Spleen (tissue), 11 donors: ENCODE data around the gene GSE1. TPM values are rescaled to one million over a fixed set of nuclear protein-coding genes. Genes with fewer than 3 reads are reported as not detected.

ENCODE experiments used
- DNase-seq: peaks from one replicate; pipeline ENCODE4 v3.0.0-alpha.2; 2020
- H3K27ac ChIP-seq, 8 donors: fragments of 200-600 bp; sonication (generic) in 7 of 8; 1 replicate in 4 of 8; 2 replicates in 4 of 8; pipeline versions ENCODE4 v1.5.0 to v1.8.0; 2016 to 2021; ENCODE audit warnings: inconsistent platforms in 4 of 8, mild to moderate bottlenecking in 4 of 8, moderate library complexity in 1 of 8
- H3K27me3 ChIP-seq, 7 donors: fragments of 200-600 bp; sonication (generic) in 6 of 7; replicated peaks in 1 of 7; 1 replicate in 4 of 7; 2 replicates in 3 of 7; pipeline versions ENCODE4 v1.5.0 to v1.8.0; 2016 to 2021; ENCODE audit warnings: inconsistent platforms in 3 of 7, mild to moderate bottlenecking in 1 of 7
- H3K36me3 ChIP-seq, 6 donors: fragments of 200-600 bp; sonication (generic) in 5 of 6; 1 replicate in 4 of 6; 2 replicates in 2 of 6; pipeline versions ENCODE4 v1.5.0 to v1.8.0; 2016 to 2021; ENCODE audit warnings: inconsistent platforms in 2 of 6
- H3K4me1 ChIP-seq, 6 donors: fragments of 200-600 bp; sonication (generic) in 5 of 6; 1 replicate in 3 of 6; 2 replicates in 3 of 6; pipeline versions ENCODE4 v1.5.0 to v1.8.0; 2016 to 2021; ENCODE audit warnings: inconsistent platforms in 3 of 6
- H3K4me3 ChIP-seq, 8 donors: fragments of 200-600 bp; sonication (generic) in 7 of 8; 1 replicate in 4 of 8; 2 replicates in 4 of 8; pipeline versions ENCODE4 v1.5.0 to v1.8.0; 2016 to 2021; ENCODE audit warnings: inconsistent platforms in 4 of 8, mild to moderate bottlenecking in 4 of 8, moderate library complexity in 2 of 8
- H3K9me3 ChIP-seq, 8 donors: fragments of 200-600 bp; sonication (generic) in 7 of 8; 1 replicate in 4 of 8; 2 replicates in 4 of 8; pipeline versions ENCODE4 v1.5.0 to v1.8.0; 2016 to 2021; ENCODE audit warnings: inconsistent platforms in 4 of 8
- CTCF ChIP-seq, 11 experiments: fragments of 200-600 bp in 7 of 11; fragments of 450-650 bp in 4 of 11; sonication (generic) in 4 of 11; IDR thresholded peaks in 8 of 11; conservative IDR thresholded peaks in 3 of 11; 1 replicate in 7 of 11; 2 replicates in 4 of 11; pipeline versions ENCODE4 v1.4.0 to v1.8.0; 2016 to 2021; ENCODE audit warnings: antibody characterized with exemption in 11 of 11, inconsistent platforms in 4 of 11, mild to moderate bottlenecking in 1 of 11
- POLR2A ChIP-seq, 3 donors: fragments of 450-650 bp; IDR thresholded peaks; one replicate each; pipeline ENCODE4 v1.5.1; 2017; ENCODE audit warnings: antibody characterized with exemption in 3 of 3, mild to moderate bottlenecking in 1 of 3
- POLR2AphosphoS5 ChIP-seq, 3 donors: sonication (generic); formaldehyde crosslinking; IDR thresholded peaks; one replicate each; pipeline ENCODE4 v1.5.1; 2017; ENCODE audit warnings: antibody characterized with exemption in 3 of 3
- WGBS, 5 donors: extraction: QIAGEN DNeasy Blood & Tissue Kit in 3 of 5; methylation state at CpG; one replicate each; pipeline versions ENCODE4 v1.1.5 to v1.1.7; 2013 to 2018; 5-methylcytosine and 5-hydroxymethylcytosine counted together
- intact Hi-C: fragments of 100-400 bp; cut with DNase I; formaldehyde crosslinking; loops from one replicate; pipeline ENCODE4 v1.15.0; 2023; ENCODE audit warnings: low total_unique reads
- polyA plus RNA-seq, 3 donors: library from polyadenylated mRNA; stranded (reverse); fragments of 200-250 nt; gene quantifications; one replicate each; pipeline ENCODE4 v1.2.1, GENCODE V29; 2013
- small RNA-seq, 4 donors: library from RNA; depleted of rRNA; stranded (forward); fragments of <200 nt; gene quantifications; one replicate each; pipeline ENCODE3, GENCODE V24; 2016
- total RNA-seq, 7 donors: library from RNA; depleted of rRNA in 3 of 7; stranded (reverse); fragments of >200 nt in 3 of 7; fragmentation: NEBNext Ultra II Directional in 4 of 7; extraction: Animal tissue kit (Norgen Biotek cat#: 25700) in 4 of 7; gene quantifications; one replicate each; pipeline versions ENCODE4 v1.1.0 to v1.2.1, GENCODE V29; 2016 to 2021
- donor health status: healthy with polysubstance abuse.
- donor health status: DM: no; HTN: no; CAD: no; lungs with moderate emphysema.
- donor health status: DM: no; HTN: no; CAD: no.
- donor health status: Bipolar disorder and iron deficiency.
- donor health status: healthy.
- donor health status: DM: no; HTN: no; CAD: no.
- donor health status: DM: yes; HTN: yes; CAD: no.

Gene GSE1
- total and polyA plus RNA-seq, 10 donors = 7.4 to 121 (median 86.3) TPM

GRCh38 chr16:85724126-85724879 is 111.2 kb downstream of the GSE1 start:
- Histone ChIP-seq H3K27ac (no peak overlapping the region), H3K36me3 (peaks cover 0 to 26% (median 0%) of the 10 kb centered on the region in 6 donors), H3K9me3 (no peaks in the 10 kb centered on the region), H3K4me1 (peaks cover 0 to 8% (median 0%) of the 10 kb centered on the region in 6 donors), H3K27me3 (no peaks in the 10 kb centered on the region), H3K4me3 (no peak overlapping the region)
- no peak for DNase-seq
- intact Hi-C loops = no loop called here
- no peak for TF ChIP-seq POLR2A (IDR thresholded peaks at IDR 0.05)
- TF ChIP-seq POLR2AphosphoS5 (IDR thresholded peaks at IDR 0.05) = no peak
- TF ChIP-seq CTCF (IDR thresholded peaks at IDR 0.05 in 8 of 11, conservative IDR thresholded peaks at IDR 0.05 in 3 of 11) = no peak
- 82 to 90% (median 89%) methylated on average over 19 to 20 of the region's 20 CpGs for WGBS, 5 donors

GRCh38 chr16:85724936-85725335 is 111.8 kb downstream of the GSE1 start:
- peaks cover 0 to 13% (median 0%) of the 10 kb centered on the region in 6 donors for H3K4me1 ChIP-seq
- intact Hi-C loops = no loop called here
- no peak overlapping the region for H3K4me3 ChIP-seq
- 72 to 97% (median 93%) methylated on average over 10 to 12 of the region's 12 CpGs for WGBS, 5 donors
- TF ChIP-seq CTCF (IDR thresholded peaks at IDR 0.05 in 8 of 11, conservative IDR thresholded peaks at IDR 0.05 in 3 of 11) (no peak), POLR2AphosphoS5 (IDR thresholded peaks at IDR 0.05) (no peak), POLR2A (IDR thresholded peaks at IDR 0.05) (no peak)
- H3K36me3 ChIP-seq = peaks cover 0 to 26% (median 0%) of the 10 kb centered on the region in 6 donors
- H3K27me3 ChIP-seq = no peaks in the 10 kb centered on the region
- no peaks in the 10 kb centered on the region for H3K9me3 ChIP-seq
- no peak for DNase-seq
- H3K27ac ChIP-seq = no peak overlapping the region

Small RNA genes within 50 kb of the gene (small RNA-seq; reads per million reads assigned to genes)
- gene RN7SL381P = 0 reads per million in 4 donors

Other genes with a start within 250 kb of the GSE1 start
- gene GINS2, start 75.6 kb downstream of the GSE1 start, total RNA-seq = 1 to 10 TPM; 1.0 to 7.0 (median 2.3) TPM
- gene GINS2, start 75.6 kb downstream of the GSE1 start, polyA plus RNA-seq = 1 to 10 TPM; 1.3 to 5.4 (median 2.3) TPM
- gene C16orf74, start 137.8 kb downstream of the GSE1 start, total RNA-seq = 10 to 100 TPM; 12.1 to 31.1 (median 14.9) TPM
- 100 to 1,000 TPM in 1 of 3 donors, 10 to 100 TPM in 2; 38.0 to 107 (median 73.4) TPM for gene C16orf74, start 137.8 kb downstream of the GSE1 start, polyA plus RNA-seq
- gene EMC8, start 186.2 kb downstream of the GSE1 start, total RNA-seq = 10 to 100 TPM; 22.6 to 43.0 (median 31.1) TPM
- gene EMC8, start 186.2 kb downstream of the GSE1 start, polyA plus RNA-seq = 10 to 100 TPM; 10.1 to 14.9 (median 10.6) TPM
- gene COX4I1, start 186.4 kb downstream of the GSE1 start, total RNA-seq = 100 to 1,000 TPM; 348 to 464 (median 412) TPM
- 1,000 to 10,000 TPM in 2 of 3 donors, 100 to 1,000 TPM in 1; 904 to 1,132 (median 1,034) TPM for gene COX4I1, start 186.4 kb downstream of the GSE1 start, polyA plus RNA-seq